HCT116 (cell line): ENCODE results near the gene WDR45B. TPM values are rescaled to one million over a fixed set of nuclear protein-coding genes. Genes with fewer than 3 reads are reported as not detected.

ENCODE experiments used
- ATAC-seq: fragments of 200-7000 bp; cut with Tn5 transposase; 2 replicates; pipeline ENCODE4 v1.9.1; 2020; ENCODE audit warnings: mild to moderate bottlenecking, moderate library complexity
- BruUV-seq: library from RNA; stranded (reverse); fragments of 400-500 nt; replicated peaks from 2 replicates; lab custom pipeline; 2021; lab: Mats Ljungman, UMichigan
- CTCF ChIA-PET: fragments of 300-600 bp; sonication (Branson Sonifier 250); formaldehyde crosslinking; loops from one replicate; lab custom pipeline; 2021; ENCODE audit warnings: antibody characterized with exemption; lab: Charles Lee
- POLR2A ChIA-PET: fragments of 300-600, 350-600 bp; sonication (Branson Sonifier 250); formaldehyde crosslinking; loops from one replicate; lab custom pipeline; 2021; ENCODE audit warnings: antibody characterized with exemption; lab: Charles Lee
- RAD21 ChIA-PET, 2 experiments: fragments of 300-600 bp; sonication (Branson Sonifier 250); formaldehyde crosslinking; loops; one replicate each; lab custom pipeline; 2023; ENCODE audit warnings: low total read pairs in 2 of 2; ENCODE audit not compliant: uncharacterized antibody in 2 of 2, unreplicated experiment in 2 of 2, low non-redundant PET in 1 of 2; lab: Charles Lee
- DNase-seq: peaks from one replicate; pipeline ENCODE4 v3.0.0-alpha.2; 2010; ENCODE audit warnings: low read depth, low spot score
- H2AFZ ChIP-seq: fragments of 200-600 bp; shearing (Covaris generic), sonication (generic); 2 replicates; pipeline ENCODE4 v1.6.1; 2017; ENCODE audit warnings: low read depth, mixed run types, mixed read lengths, antibody characterized with exemption, low read length; ENCODE audit not compliant: poor library complexity, severe bottlenecking
- H3K27ac ChIP-seq: 2 replicates; pipeline ENCODE4 v1.5.1; 2012; ENCODE audit warnings: low read depth, low read length
- H3K27me3 ChIP-seq: fragments of 200-600 bp; sonication (generic); 2 replicates; pipeline ENCODE4 v1.6.1; 2016; ENCODE audit warnings: mixed run types, low read length, mixed read lengths; ENCODE audit not compliant: insufficient read depth
- H3K36me3 ChIP-seq, 2 experiments: fragments of 200-500 bp in 1 of 2; fragments of 200-600 bp in 1 of 2; sonication (Bioruptor generic) in 1 of 2; sonication (generic) in 1 of 2; 2 replicates each; pipeline versions ENCODE4 v1.5.1 to v1.6.1; 2014 to 2016; ENCODE audit warnings: low read length in 2 of 2, inconsistent platforms in 1 of 2, mixed read lengths in 1 of 2, mixed run types in 1 of 2; ENCODE audit not compliant: insufficient read depth in 2 of 2, control insufficient read depth in 1 of 2
- H3K4me1 ChIP-seq, 2 experiments: fragments of 200-600 bp in 1 of 2; sonication (generic) in 1 of 2; 2 replicates each; pipeline versions ENCODE4 v1.5.1 to v1.6.1; 2012 to 2017; ENCODE audit warnings: low read length in 2 of 2, inconsistent platforms in 1 of 2, mild to moderate bottlenecking in 1 of 2, mixed read lengths in 1 of 2, mixed run types in 1 of 2, moderate library complexity in 1 of 2; ENCODE audit not compliant: insufficient read depth in 2 of 2, control insufficient read depth in 1 of 2
- H3K4me2 ChIP-seq: fragments of 200-600 bp; sonication (generic); 2 replicates; pipeline ENCODE4 v1.6.1; 2017; ENCODE audit warnings: mixed run types, low read length, mixed read lengths
- H3K4me3 ChIP-seq, 2 experiments: fragments of 200-600 bp in 1 of 2; sonication (generic) in 1 of 2; replicated peaks in 1 of 2; 2 replicates each; pipeline ENCODE4 v1.5.1; 2011 to 2016; ENCODE audit warnings: low read length in 2 of 2, control low read depth in 1 of 2, low read depth in 1 of 2, mild to moderate bottlenecking in 1 of 2, mixed read lengths in 1 of 2, mixed run types in 1 of 2
- H3K79me2 ChIP-seq: fragments of 200-600 bp; sonication (generic); 2 replicates; pipeline ENCODE4 v1.6.1; 2017; ENCODE audit warnings: mild to moderate bottlenecking, mixed run types, low read length, moderate library complexity, mixed read lengths; ENCODE audit not compliant: insufficient read depth
- H3K9ac ChIP-seq: fragments of 200-600 bp; sonication (generic); 2 replicates; pipeline ENCODE4 v1.6.1; 2016; ENCODE audit warnings: low read length, mixed read lengths
- H3K9me2 ChIP-seq: fragments of 200-600 bp; sonication (generic), shearing (Covaris generic); 2 replicates; pipeline ENCODE4 v1.6.1; 2017; ENCODE audit warnings: mixed run types, mild to moderate bottlenecking, moderate library complexity; ENCODE audit not compliant: insufficient read depth
- H3K9me3 ChIP-seq, 2 experiments: fragments of 200-500 bp in 1 of 2; fragments of 200-600 bp in 1 of 2; sonication (Bioruptor generic) in 1 of 2; sonication (generic) in 1 of 2; 2 replicates each; pipeline ENCODE4 v1.6.1; 2014 to 2017; ENCODE audit warnings: low read length in 2 of 2, mixed read lengths in 2 of 2, inconsistent platforms in 1 of 2, low read depth in 1 of 2, mild to moderate bottlenecking in 1 of 2, mixed run types in 1 of 2, moderate library complexity in 1 of 2; ENCODE audit not compliant: control insufficient read depth in 1 of 2, insufficient read depth in 1 of 2
- H4K20me1 ChIP-seq: fragments of 200-600 bp; sonication (generic), shearing (Covaris generic); 2 replicates; pipeline ENCODE4 v1.6.1; 2017; ENCODE audit warnings: mixed run types, mild to moderate bottlenecking, moderate library complexity; ENCODE audit not compliant: insufficient read depth
- CBX3 ChIP-seq: IDR thresholded peaks from 2 replicates; pipeline ENCODE4 v1.6.1; 2012; ENCODE audit warnings: low read depth
- EGR1 ChIP-seq: IDR thresholded peaks from 2 replicates; pipeline ENCODE4 v1.6.1; 2012; ENCODE audit warnings: low read depth
- ELF1 ChIP-seq: IDR thresholded peaks from 2 replicates; pipeline ENCODE4 v1.6.1; 2012; ENCODE audit warnings: low read depth, borderline replicate concordance
- JUND ChIP-seq: IDR thresholded peaks from 2 replicates; pipeline ENCODE4 v1.6.1; 2012
- POLR2A ChIP-seq: IDR thresholded peaks from 2 replicates; pipeline ENCODE4 v1.7.0; 2011; ENCODE audit warnings: borderline replicate concordance; ENCODE audit not compliant: insufficient read depth, insufficient read length; ENCODE audit errors: extremely low read depth
- POLR2AphosphoS5 ChIP-seq: IDR thresholded peaks from 2 replicates; pipeline ENCODE4 v1.6.1; 2011; ENCODE audit warnings: mild to moderate bottlenecking, low read depth, low read length, moderate library complexity
- SP1 ChIP-seq: IDR thresholded peaks from 2 replicates; pipeline ENCODE4 v1.6.1; 2012; ENCODE audit warnings: low read depth
- TCF7L2 ChIP-seq: IDR thresholded peaks from 2 replicates; pipeline ENCODE4 v1.7.0; 2011; ENCODE audit warnings: borderline replicate concordance, inconsistent platforms; ENCODE audit not compliant: insufficient read depth, insufficient read length; ENCODE audit errors: extremely low read depth
- ZFX ChIP-seq: fragments of 450-650 bp; IDR thresholded peaks from 2 replicates; pipeline ENCODE4 v1.6.1; 2017
- intact Hi-C: fragments of 100-400 bp; cut with micrococcal nuclease; formaldehyde crosslinking; loops from 2 replicates; pipeline ENCODE4 v1.10.0; 2022
- total RNA-seq: library from RNA; stranded (reverse); gene quantifications from one replicate; pipeline ENCODE4 v1.2.1, GENCODE V29; 2021; ENCODE audit not compliant: unreplicated experiment

WDR45B gene
- total RNA-seq, 1 experiment from 2014 or later, result 117 TPM

GRCh38 chr17:82594571-82594970, 53.7 kb downstream of the WDR45B start:
- no peak for TF ChIP-seq JUND
- no peak for TF ChIP-seq CBX3
- TF ChIP-seq TCF7L2, result no peak
- no peak for TF ChIP-seq EGR1
- no peak for TF ChIP-seq ELF1
- no peak for TF ChIP-seq POLR2A
- TF ChIP-seq SP1, result no peak
- Histone ChIP-seq H3K9me3 (no peaks in the 10 kb centered on the region), H2AFZ (no peak overlapping the region), H3K27ac (0 out of 2 replicates have a peak overlapping the region, but pooled peaks have one; percentile 19), H3K9ac (no peak overlapping the region), H3K36me3 (peaks cover 30 to 47% of the 10 kb centered on the region in 2 experiments; a peak in 3 of 4 replicates), H4K20me1 (peaks cover 7% of the 10 kb centered on the region; the same call in 1 of the 2 replicates), H3K4me1 (peaks cover 14 to 28% of the 10 kb centered on the region in 2 experiments), H3K4me2 (no peak overlapping the region), H3K9me2 (no peaks in the 10 kb centered on the region), H3K79me2 (peaks cover 69% of the 10 kb centered on the region), H3K4me3 (no peak overlapping the region), H3K27me3 (no peaks in the 10 kb centered on the region)
- BruUV-seq, result no TSS peak
- intact Hi-C loops, result no loop called here
- RAD21 ChIA-PET, result no interaction called here
- no peak for DNase-seq
- ATAC-seq, result no peak
- CTCF ChIA-PET, result no interaction called here
- POLR2A ChIA-PET, result no interaction called here

- POLR2A ChIA-PET, result no interaction called here
- no peak overlapping the region for H2AFZ ChIP-seq
- peak; percentile 8; the same call in 1 of the 2 replicates for ATAC-seq
Observed at GRCh38 chr17:82593590-82594087, 54.6 kb downstream of the WDR45B start.

More at GRCh38 chr17:82593590-82594087, 54.6 kb downstream of the WDR45B start:
- Histone ChIP-seq H3K9ac (peak overlapping the region; percentile 73), H3K4me2 (peak overlapping the region; percentile 99), H3K27me3 (no peaks in the 10 kb centered on the region), H3K36me3 (peaks cover 29 to 39% of the 10 kb centered on the region in 2 experiments; a peak in 3 of 4 replicates), H3K4me3 (peak overlapping the region; percentile 59 to 73), H4K20me1 (peaks cover 7% of the 10 kb centered on the region; the same call in 1 of the 2 replicates), H3K79me2 (peaks cover 60% of the 10 kb centered on the region), H3K4me1 (peaks cover 14 to 34% of the 10 kb centered on the region in 2 experiments), H3K9me3 (no peaks in the 10 kb centered on the region), H3K27ac (peak overlapping the region; percentile 98), H3K9me2 (no peaks in the 10 kb centered on the region)
- intact Hi-C loops, result loop anchor here (2.0 kb wide), 1 partner anchor 255 kb away; no protein-coding TSS in a partner anchor
- CTCF ChIA-PET, result no interaction called here
- no peak for DNase-seq
- TSS peak; percentile 37 for BruUV-seq
- peak; percentile 10; the same call in 1 of the 2 replicates for TF ChIP-seq ZFX
- TF ChIP-seq POLR2AphosphoS5, result no peak; the same call in 1 of the 2 replicates
- TF ChIP-seq, all 23 proteins: peak for 1
- RAD21 ChIA-PET, result no interaction called here
